HEK293T (cell line): ENCODE data around the gene AFTPH.

Experiments used
- FOXA1 ChIP-seq: fragments of 450-650 bp; IDR thresholded peaks from 2 replicates; pipeline ENCODE4 v1.6.1; 2016; ENCODE audit warnings: mild to moderate bottlenecking
- FOXK2 ChIP-seq: fragments of 450-650 bp; IDR thresholded peaks from 2 replicates; pipeline ENCODE4 v1.6.1; 2016; ENCODE audit warnings: mild to moderate bottlenecking
- FOXM1 ChIP-seq: fragments of 450-650 bp; IDR thresholded peaks from 2 replicates; pipeline ENCODE4 v1.6.1; 2017; ENCODE audit warnings: mild to moderate bottlenecking, borderline replicate concordance
- PKNOX1 ChIP-seq: fragments of 450-650 bp; IDR thresholded peaks from 2 replicates; pipeline ENCODE4 v1.6.1; 2016
- SP1 ChIP-seq: fragments of 450-650 bp; IDR thresholded peaks from 2 replicates; pipeline ENCODE4 v1.6.1; 2017
- SUZ12 ChIP-seq: fragments of 450-650 bp; IDR thresholded peaks from 2 replicates; pipeline ENCODE4 v1.6.1; 2016; ENCODE audit warnings: mild to moderate bottlenecking
- TARDBP ChIP-seq: fragments of 450-650 bp; IDR thresholded peaks from 2 replicates; pipeline ENCODE4 v1.6.1; 2016
- ZNF384 ChIP-seq: fragments of 450-650 bp; IDR thresholded peaks from 2 replicates; pipeline ENCODE4 v1.6.1; 2016

DNA sequence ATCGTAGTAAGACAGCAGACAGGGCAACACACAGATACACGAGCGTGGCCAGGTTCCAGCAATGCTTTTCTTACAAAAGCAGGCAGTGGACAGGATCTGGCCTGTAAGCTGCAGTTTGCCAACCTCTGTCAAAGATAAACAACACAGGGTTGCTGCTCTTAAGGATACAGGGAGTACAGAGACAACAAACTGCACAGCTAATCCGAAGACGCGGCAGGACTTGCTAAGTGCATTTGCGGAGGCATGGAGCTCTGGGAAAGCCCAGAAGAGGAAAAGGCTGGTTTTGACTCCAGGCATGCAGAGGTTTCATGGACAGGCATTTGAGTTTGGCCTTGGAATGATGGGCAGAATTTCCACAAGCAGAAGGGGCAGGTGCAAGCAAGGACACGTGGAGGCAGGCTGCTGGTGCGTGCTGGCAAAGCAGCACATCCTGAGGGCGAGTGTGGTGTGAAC lies 105.2 kb downstream of the AFTPH start:
- TF ChIP-seq SP1, result no peak
- TF ChIP-seq SUZ12, result no peak
- TF ChIP-seq TARDBP, result no peak
- TF ChIP-seq FOXM1, result no peak
- no peak for TF ChIP-seq PKNOX1
- no peak for TF ChIP-seq ZNF384
- no peak for TF ChIP-seq FOXA1
- no peak for TF ChIP-seq FOXK2
